Endothelial cell of umbilical vein (primary cell): Measurements from ENCODE around the gene PTPRK. TPM values are rescaled to one million over a fixed set of nuclear protein-coding genes. Genes with fewer than 3 reads are reported as not detected.

Experiments
- BruUV-seq: library from RNA; stranded (reverse); fragments of 400-500 nt; replicated peaks from 2 replicates; lab custom pipeline; 2021; lab: Mats Ljungman, UMichigan
- CTCF ChIA-PET: fragments of 300-600, 350-600 bp; sonication (Branson Sonifier 250); formaldehyde crosslinking; loops from one replicate; lab custom pipeline; 2021; ENCODE audit warnings: antibody characterized with exemption, inconsistent platforms; lab: Charles Lee
- POLR2A ChIA-PET: fragments of 300-600, 350-600 bp; sonication (Branson Sonifier 250); formaldehyde crosslinking; loops from one replicate; lab custom pipeline; 2021; ENCODE audit warnings: antibody characterized with exemption, inconsistent platforms; lab: Charles Lee
- DNase-seq: peaks from one replicate; pipeline ENCODE4 v3.0.0-alpha.2; 2011; ENCODE audit warnings: low read depth, low spot score
- FAIRE-seq: peaks from 2 replicates; lab custom pipeline; 2011; peaks lifted over from hg19 to GRCh38; lab: Jason Lieb, UNC
- H2AFZ ChIP-seq: 2 replicates; pipeline ENCODE4 v1.6.0; 2012; ENCODE audit warnings: low read depth, low read length, control low read depth, inconsistent platforms
- H3K27ac ChIP-seq: 2 replicates; pipeline ENCODE4 v1.5.1; 2011; ENCODE audit warnings: low read depth, mild to moderate bottlenecking, control low read depth, low read length, moderate library complexity; ENCODE audit not compliant: insufficient read depth
- H3K27me3 ChIP-seq, 2 experiments: 2 replicates each; pipeline versions ENCODE4 v1.6.0 to v1.6.1; 2011; ENCODE audit warnings: low read length in 2 of 2, mixed read lengths in 1 of 2; ENCODE audit not compliant: control insufficient read depth in 2 of 2, insufficient read depth in 2 of 2
- H3K36me3 ChIP-seq, 2 experiments: 2 replicates in 1 of 2; 3 replicates in 1 of 2; pipeline ENCODE4 v1.5.1; 2011; ENCODE audit warnings: low read length in 2 of 2, mild to moderate bottlenecking in 1 of 2, moderate library complexity in 1 of 2; ENCODE audit not compliant: control insufficient read depth in 2 of 2, insufficient read depth in 2 of 2; ENCODE audit errors: extremely low read depth in 1 of 2
- H3K4me1 ChIP-seq: 3 replicates; pipeline ENCODE4 v1.5.1; 2011; ENCODE audit warnings: mild to moderate bottlenecking, low read length; ENCODE audit not compliant: control insufficient read depth, insufficient read depth; ENCODE audit errors: extremely low read depth
- H3K4me2 ChIP-seq: 2 replicates; pipeline ENCODE4 v1.6.1; 2011; ENCODE audit warnings: low read length, control low read depth, mixed read lengths; ENCODE audit not compliant: insufficient read depth
- H3K4me3 ChIP-seq, 3 experiments: fragments of 200-600 bp in 1 of 3; sonication (generic), shearing (Covaris generic) in 1 of 3; replicated peaks in 1 of 3; 2 replicates each; pipeline ENCODE4 v1.5.1; 2011 to 2016; ENCODE audit warnings: control low read depth in 3 of 3, low read length in 3 of 3, mild to moderate bottlenecking in 2 of 3, inconsistent platforms in 1 of 3, low read depth in 1 of 3, moderate library complexity in 1 of 3; ENCODE audit not compliant: insufficient read depth in 1 of 3
- H3K79me2 ChIP-seq: 2 replicates; pipeline ENCODE4 v1.6.0; 2012; ENCODE audit warnings: low read length, inconsistent platforms; ENCODE audit not compliant: control insufficient read depth, insufficient read depth
- H3K9ac ChIP-seq: replicated peaks from 2 replicates; pipeline ENCODE3; 2011; ENCODE audit warnings: low read length, control low read depth; ENCODE audit not compliant: insufficient read depth; ENCODE audit errors: extremely low read depth
- H3K9me1 ChIP-seq: replicated peaks from 3 replicates; pipeline ENCODE4 v1.6.0; 2011; ENCODE audit warnings: mild to moderate bottlenecking, low read length; ENCODE audit not compliant: control insufficient read depth, insufficient read depth; ENCODE audit errors: extremely low read depth
- H3K9me3 ChIP-seq: replicated peaks from 2 replicates; pipeline ENCODE4 v1.5.1; 2012; ENCODE audit warnings: low read length, inconsistent platforms; ENCODE audit not compliant: control insufficient read depth, insufficient read depth
- H4K20me1 ChIP-seq: replicated peaks from 2 replicates; pipeline ENCODE3; 2011; ENCODE audit warnings: mild to moderate bottlenecking, low read length; ENCODE audit not compliant: control insufficient read depth, insufficient read depth; ENCODE audit errors: extremely low read depth
- CTCF ChIP-seq, 2 donors: IDR thresholded peaks; 1 replicate in 1 of 2; 2 replicates in 1 of 2; pipeline ENCODE4 v1.5.1; 2011; ENCODE audit warnings: low read length in 2 of 2, mild to moderate bottlenecking in 2 of 2, moderate library complexity in 2 of 2, control low read depth in 1 of 2, inconsistent platforms in 1 of 2, low read depth in 1 of 2; ENCODE audit not compliant: insufficient read depth in 1 of 2; ENCODE audit errors: extremely low read depth in 1 of 2
- EZH2 ChIP-seq: IDR thresholded peaks from 2 replicates; pipeline ENCODE4 v1.6.1; 2012; ENCODE audit warnings: borderline replicate concordance, low read depth, mild to moderate bottlenecking, moderate library complexity, low read length, inconsistent platforms; ENCODE audit not compliant: severe bottlenecking
- FOS ChIP-seq: IDR thresholded peaks from 2 replicates; pipeline ENCODE4 v1.6.1; 2011; ENCODE audit warnings: mild to moderate bottlenecking, low read length, moderate library complexity, borderline replicate concordance; ENCODE audit not compliant: insufficient read depth
- GATA2 ChIP-seq: IDR thresholded peaks from 2 replicates; pipeline ENCODE4 v1.7.0; 2011; ENCODE audit warnings: low read depth, mild to moderate bottlenecking, moderate library complexity, mixed read lengths, low read length; ENCODE audit not compliant: insufficient read length, insufficient read depth
- JUN ChIP-seq: IDR thresholded peaks from 2 replicates; pipeline ENCODE4 v1.6.1; 2011; ENCODE audit warnings: borderline replicate concordance, low read depth; ENCODE audit not compliant: insufficient read length, insufficient read depth
- MAX ChIP-seq: IDR thresholded peaks from 2 replicates; pipeline ENCODE4 v1.6.1; 2011; ENCODE audit not compliant: insufficient read depth, insufficient read length
- MYC ChIP-seq: IDR thresholded peaks from one replicate; pipeline ENCODE4 v1.6.1; 2011; ENCODE audit warnings: mild to moderate bottlenecking, low read depth, low read length
- POLR2A ChIP-seq: IDR thresholded peaks from 2 replicates; pipeline ENCODE4 v1.6.1; 2012; ENCODE audit warnings: low read depth, mild to moderate bottlenecking, control low read depth, low read length
- POLR2AphosphoS5 ChIP-seq: IDR thresholded peaks from 2 replicates; pipeline ENCODE4 v1.6.1; 2012; ENCODE audit warnings: low read depth, mild to moderate bottlenecking, control low read depth, low read length, moderate library complexity; ENCODE audit not compliant: insufficient read depth
- dilution Hi-C: fragments of 300-500 bp; cut with MboI; formaldehyde crosslinking; loops from one replicate; pipeline ENCODE4 v1.15.0; 2019; ENCODE audit warnings: low sequenced_read_pairs; ENCODE audit not compliant: extremely low pct_ligation_motif_present
- intact Hi-C: fragments of 100-400 bp; cut with micrococcal nuclease; formaldehyde crosslinking; loops from one replicate; pipeline ENCODE4 v1.10.0; 2022
- polyA plus RNA-seq, 4 experiments: library from polyadenylated mRNA; depleted of rRNA in 3 of 4; stranded (reverse) in 3 of 4; unstranded in 1 of 4; fragments of >200 nt; gene quantifications; 2 replicates each; pipeline versions ENCODE4 v1.2.1 to v1.2.3, GENCODE V29; 2011 to 2012; ENCODE audit warnings: missing spikeins in 1 of 4
- total RNA-seq: library from RNA; stranded (reverse); gene quantifications from 2 replicates; pipeline ENCODE4 v1.2.3, GENCODE V29; 2021

PTPRK gene
- total and polyA plus RNA-seq, 2 donors (not counting 3 experiments of a cell fraction or from before 2014, with no cell fraction given), result 15.2 to 74.0 TPM

- Histone ChIP-seq H3K27ac (no peak overlapping the region), H3K9ac (no peak overlapping the region), H3K27me3 (no peaks in the 10 kb centered on the region), H3K79me2 (no peaks in the 10 kb centered on the region), H3K9me3 (no peaks in the 10 kb centered on the region), H3K4me2 (peak overlapping the region; percentile 36), H3K4me3 (no peak overlapping the region), H3K9me1 (no peaks in the 10 kb centered on the region), H3K4me1 (no peaks in the 10 kb centered on the region), H2AFZ (no peak overlapping the region), H3K36me3 (no peaks in the 10 kb centered on the region), H4K20me1 (no peaks in the 10 kb centered on the region)
- peak; percentile 62 for DNase-seq
- intact Hi-C loops, result no loop called here
- BruUV-seq, result no TSS peak
- TF ChIP-seq JUN, result no peak
- no peak for TF ChIP-seq POLR2A
- no peak for TF ChIP-seq POLR2AphosphoS5
- TF ChIP-seq EZH2, result no peak
- no peak for TF ChIP-seq GATA2
- TF ChIP-seq CTCF (IDR thresholded peaks at IDR 0.05; ENCODE audit: extremely low read depth in 1 of 2, insufficient read depth in 1 of 2, low read depth in 1 of 2, low read length in 2 of 2), result no peak
- no peak for TF ChIP-seq MAX
- TF ChIP-seq MYC, result no peak
- no peak for TF ChIP-seq FOS
- dilution Hi-C loops, result no loop called here
- ChIA-PET CTCF (no interaction called here), POLR2A (no interaction called here)
- FAIRE-seq, result no peak
Measured at GRCh38 chr6:128112494-128112893, 407.9 kb downstream of the PTPRK start.
